ENCODE measurements around the gene EFEMP2. TPM values are rescaled to one million over a fixed set of nuclear protein-coding genes. Genes with fewer than 3 reads are reported as not detected.

The EFEMP2 gene
- total RNA-seq, 1 experiment from 2014 or later: 23.7 TPM

- peaks cover 29% of the 10 kb centered on the region for H3K36me3 ChIP-seq (ENCODE audit: control insufficient read depth, insufficient read depth, low read length)
- H3K9me3 ChIP-seq (ENCODE audit: control insufficient read depth, insufficient read depth, low read depth, low read length): no peaks in the 10 kb centered on the region
- peaks cover 36% of the 10 kb centered on the region for H3K4me1 ChIP-seq (ENCODE audit: control insufficient read depth, insufficient read depth, low read length)
- no TSS peak for BruUV-seq (replicated peaks)
- peak overlapping the region; percentile 18; the same call in 1 of the 2 replicates for H3K27ac ChIP-seq (ENCODE audit: low read length)
- DNase-seq (ENCODE audit: low read depth, low spot score) (no peak), ATAC-seq (peak; percentile 13)
- intact Hi-C loops (cut with micrococcal nuclease; ENCODE audit: unreplicated experiment) (loop anchor here (10.0 kb wide), 1 partner anchor 298 kb away; the partner anchor contains the start of gene LTBP3), in situ Hi-C loops (cut with HindIII; ENCODE audit: low pct_unique_long_range_greater_than_20kb, low sequenced_read_pairs) (no loop called here)
- H3K27me3 ChIP-seq (ENCODE audit: control insufficient read depth, insufficient read depth, low read length): no peaks in the 10 kb centered on the region
- CTCF ChIA-PET: interaction anchor here (0.6 to 1.6 kb wide), 2 partner anchors 108 to 217 kb away, joined by 3 to 5 read pairs; no protein-coding TSS in a partner anchor
- POLR2A ChIA-PET: interaction anchor here (0.5 to 1.7 kb wide), 5 partner anchors 8 to 273 kb away, joined by 4 to 8 read pairs (median 5); partner anchors contain the start of genes KAT5 and MUS81
- TF ChIP-seq, protein P1, sequence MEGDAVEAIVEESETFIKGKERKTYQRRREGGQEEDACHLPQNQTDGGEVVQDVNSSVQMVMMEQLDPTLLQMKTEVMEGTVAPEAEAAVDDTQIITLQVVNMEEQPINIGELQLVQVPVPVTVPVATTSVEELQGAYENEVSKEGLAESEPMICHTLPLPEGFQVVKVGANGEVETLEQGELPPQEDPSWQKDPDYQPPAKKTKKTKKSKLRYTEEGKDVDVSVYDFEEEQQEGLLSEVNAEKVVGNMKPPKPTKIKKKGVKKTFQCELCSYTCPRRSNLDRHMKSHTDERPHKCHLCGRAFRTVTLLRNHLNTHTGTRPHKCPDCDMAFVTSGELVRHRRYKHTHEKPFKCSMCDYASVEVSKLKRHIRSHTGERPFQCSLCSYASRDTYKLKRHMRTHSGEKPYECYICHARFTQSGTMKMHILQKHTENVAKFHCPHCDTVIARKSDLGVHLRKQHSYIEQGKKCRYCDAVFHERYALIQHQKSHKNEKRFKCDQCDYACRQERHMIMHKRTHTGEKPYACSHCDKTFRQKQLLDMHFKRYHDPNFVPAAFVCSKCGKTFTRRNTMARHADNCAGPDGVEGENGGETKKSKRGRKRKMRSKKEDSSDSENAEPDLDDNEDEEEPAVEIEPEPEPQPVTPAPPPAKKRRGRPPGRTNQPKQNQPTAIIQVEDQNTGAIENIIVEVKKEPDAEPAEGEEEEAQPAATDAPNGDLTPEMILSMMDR (IDR thresholded peaks at IDR 0.05): no peak
- TF ChIP-seq POLR2AphosphoS5 (IDR thresholded peaks at IDR 0.05; ENCODE audit: low read depth, low read length): 0 out of 2 replicates have a peak, but pooled peaks have one; percentile 65
- peak; percentile 33; the same call in 1 of the 2 replicates for TF ChIP-seq SIN3A (IDR thresholded peaks at IDR 0.05; ENCODE audit: borderline replicate concordance, insufficient read depth, low read depth, low read length)
- no peak overlapping the region for H3K4me3 ChIP-seq (ENCODE audit: low read depth in 2 of 2, low read length in 2 of 2)
These were observed 19.9 kb downstream of the EFEMP2 start for GRCh38 chr11:65852508-65853245.

GRCh38 chr11:65851811-65852507 lies 20.6 kb downstream of the EFEMP2 start:
- ChIA-PET POLR2A (interaction anchor here (0.6 to 1.7 kb wide), 5 partner anchors 9 to 736 kb away, joined by 4 to 13 read pairs (median 5); partner anchors contain the start of gene MUS81), CTCF (interaction anchor here (0.6 to 1.6 kb wide), 5 partner anchors 18 to 217 kb away, joined by 3 to 12 read pairs (median 6); partner anchors contain the start of genes KAT5 and SNX32)
- Histone ChIP-seq H3K27ac (ENCODE audit: low read length) (no peak overlapping the region), H3K27me3 (ENCODE audit: control insufficient read depth, insufficient read depth, low read length) (no peaks in the 10 kb centered on the region), H3K36me3 (ENCODE audit: control insufficient read depth, insufficient read depth, low read length) (peaks cover 29% of the 10 kb centered on the region), H3K4me3 (ENCODE audit: low read depth in 2 of 2, low read length in 2 of 2) (no peak overlapping the region), H3K4me1 (ENCODE audit: control insufficient read depth, insufficient read depth, low read length) (peaks cover 36% of the 10 kb centered on the region), H3K9me3 (ENCODE audit: control insufficient read depth, insufficient read depth, low read depth, low read length) (no peaks in the 10 kb centered on the region)
- in situ Hi-C loops (cut with HindIII; ENCODE audit: low pct_unique_long_range_greater_than_20kb, low sequenced_read_pairs) (no loop called here), intact Hi-C loops (cut with micrococcal nuclease; ENCODE audit: unreplicated experiment) (loop anchor here (10.0 kb wide), 1 partner anchor 297 kb away; the partner anchor contains the start of gene LTBP3)
- no TSS peak for BruUV-seq (replicated peaks)
- DNase-seq (ENCODE audit: low read depth, low spot score) (no peak), ATAC-seq (peak; percentile 33)
- TF ChIP-seq POLR2AphosphoS5 (IDR thresholded peaks at IDR 0.05; ENCODE audit: low read depth, low read length): peak; percentile 32
- 0 out of 2 replicates have a peak, but pooled peaks have one; percentile 12 for TF ChIP-seq SIN3A (IDR thresholded peaks at IDR 0.05; ENCODE audit: borderline replicate concordance, insufficient read depth, low read depth, low read length)
- TF ChIP-seq, protein P2, sequence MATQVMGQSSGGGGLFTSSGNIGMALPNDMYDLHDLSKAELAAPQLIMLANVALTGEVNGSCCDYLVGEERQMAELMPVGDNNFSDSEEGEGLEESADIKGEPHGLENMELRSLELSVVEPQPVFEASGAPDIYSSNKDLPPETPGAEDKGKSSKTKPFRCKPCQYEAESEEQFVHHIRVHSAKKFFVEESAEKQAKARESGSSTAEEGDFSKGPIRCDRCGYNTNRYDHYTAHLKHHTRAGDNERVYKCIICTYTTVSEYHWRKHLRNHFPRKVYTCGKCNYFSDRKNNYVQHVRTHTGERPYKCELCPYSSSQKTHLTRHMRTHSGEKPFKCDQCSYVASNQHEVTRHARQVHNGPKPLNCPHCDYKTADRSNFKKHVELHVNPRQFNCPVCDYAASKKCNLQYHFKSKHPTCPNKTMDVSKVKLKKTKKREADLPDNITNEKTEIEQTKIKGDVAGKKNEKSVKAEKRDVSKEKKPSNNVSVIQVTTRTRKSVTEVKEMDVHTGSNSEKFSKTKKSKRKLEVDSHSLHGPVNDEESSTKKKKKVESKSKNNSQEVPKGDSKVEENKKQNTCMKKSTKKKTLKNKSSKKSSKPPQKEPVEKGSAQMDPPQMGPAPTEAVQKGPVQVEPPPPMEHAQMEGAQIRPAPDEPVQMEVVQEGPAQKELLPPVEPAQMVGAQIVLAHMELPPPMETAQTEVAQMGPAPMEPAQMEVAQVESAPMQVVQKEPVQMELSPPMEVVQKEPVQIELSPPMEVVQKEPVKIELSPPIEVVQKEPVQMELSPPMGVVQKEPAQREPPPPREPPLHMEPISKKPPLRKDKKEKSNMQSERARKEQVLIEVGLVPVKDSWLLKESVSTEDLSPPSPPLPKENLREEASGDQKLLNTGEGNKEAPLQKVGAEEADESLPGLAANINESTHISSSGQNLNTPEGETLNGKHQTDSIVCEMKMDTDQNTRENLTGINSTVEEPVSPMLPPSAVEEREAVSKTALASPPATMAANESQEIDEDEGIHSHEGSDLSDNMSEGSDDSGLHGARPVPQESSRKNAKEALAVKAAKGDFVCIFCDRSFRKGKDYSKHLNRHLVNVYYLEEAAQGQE (IDR thresholded peaks at IDR 0.05; ENCODE audit: insufficient read depth in 1 of 2, low read depth in 2 of 2, low read length in 1 of 2): no peak

All from Panc1 (cell line).